Lung microvascular endothelial cell (primary cell): ENCODE results near the gene POLA1. TPM values are rescaled to one million over a fixed set of nuclear protein-coding genes. Genes with fewer than 3 reads are reported as not detected.
A peak's percentile ranks its signal among the peaks of the same experiment; 100 is the strongest.

Experiments used
- DNase-seq, 2 donors: peaks; one replicate each; pipeline versions ENCODE4 v3.0.0 to v3.0.0-alpha.2; 2010; ENCODE audit warnings: low read depth in 2 of 2
- total RNA-seq: library from RNA; depleted of rRNA; stranded (reverse); fragments of >200 nt; gene quantifications from 2 replicates; pipeline ENCODE4 v1.2.1, GENCODE V29; 2014

The POLA1 gene
- total RNA-seq, 1 donor from 2014 or later: 10.7 TPM

GRCh38 chrX:24874604-24875247 is 181.0 kb downstream of the POLA1 start:
- DNase-seq: no peak

DNA sequence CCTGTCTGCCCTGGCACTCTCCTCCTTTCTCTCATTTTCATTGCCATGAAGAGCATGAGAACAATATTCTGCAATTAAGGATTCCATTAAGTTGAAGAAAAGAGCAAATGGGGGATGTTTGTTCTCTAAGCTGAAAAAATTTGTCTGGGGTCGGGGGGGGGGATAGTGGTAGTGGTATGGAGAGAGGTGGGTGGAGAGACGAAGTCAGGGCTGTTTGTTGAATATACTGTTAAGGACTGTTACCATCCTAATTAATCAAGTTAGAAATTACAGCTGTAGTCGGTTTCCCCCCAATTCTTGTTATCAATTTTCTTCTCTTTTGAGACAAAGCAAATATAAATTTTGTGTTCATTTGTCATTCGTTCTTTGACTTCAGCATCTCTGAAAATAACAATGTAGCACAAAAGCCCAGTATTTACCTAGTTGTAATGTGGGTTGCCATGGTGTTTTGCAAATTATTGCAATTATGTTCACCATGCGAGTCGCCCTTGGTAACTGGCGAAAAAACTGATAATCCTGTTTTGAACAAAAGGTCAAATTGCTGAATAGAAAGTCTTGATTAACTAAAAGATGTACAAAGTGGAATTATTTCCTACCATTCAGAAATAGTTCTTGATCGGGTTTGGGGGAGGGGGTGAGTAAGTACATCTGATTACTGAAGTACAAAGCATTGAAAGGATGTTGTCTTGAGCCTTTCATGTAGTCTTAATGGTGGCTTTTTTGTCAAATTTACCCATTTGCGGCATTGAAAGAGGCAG is 183.0 kb downstream of the POLA1 start:
- DNase-seq: no peak

DNA sequence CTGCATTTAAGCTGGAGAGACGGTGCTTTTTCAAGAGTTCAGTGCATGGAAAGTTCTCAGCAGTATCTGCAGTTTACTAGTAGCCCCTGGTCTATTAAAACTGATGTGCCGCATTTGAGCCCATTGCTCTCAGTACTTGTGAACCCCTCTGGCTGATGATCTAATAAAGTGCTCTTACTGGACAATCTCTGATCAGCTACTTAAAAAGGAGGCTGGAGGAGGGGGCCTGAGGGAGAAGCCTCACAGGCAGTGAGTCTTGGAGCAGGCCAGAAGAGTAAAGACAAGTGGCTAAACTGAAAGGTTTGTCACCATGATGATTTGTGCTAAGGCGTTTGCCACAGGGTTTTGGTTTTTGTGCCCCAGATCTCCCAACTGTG is 183.6 kb downstream of the POLA1 start:
- no peak for DNase-seq

GRCh38 chrX:24877854-24878650 is 184.3 kb downstream of the POLA1 start:
- DNase-seq: no peak

DNA sequence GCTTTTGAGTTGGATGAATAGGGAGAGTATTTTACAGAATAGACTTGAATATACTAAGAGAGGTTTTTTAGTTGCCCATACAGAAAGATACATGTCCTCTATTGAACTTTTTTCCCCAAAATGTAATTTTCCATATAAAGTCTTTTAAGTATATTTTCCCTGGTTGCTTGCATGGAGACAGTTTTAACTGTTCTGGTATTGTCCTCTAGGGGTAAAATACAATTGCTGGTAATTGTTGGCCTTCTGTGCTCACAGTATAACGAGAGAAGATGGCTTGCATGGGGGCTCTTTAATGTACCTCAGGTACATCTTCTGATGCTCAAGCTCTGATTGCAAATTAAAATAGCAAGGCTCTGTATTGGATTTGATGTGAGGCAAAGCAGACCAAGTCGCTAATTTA is 186.0 kb downstream of the POLA1 start:
- no peak for DNase-seq

- DNase-seq: no peak
Measured at GRCh38 chrX:24886916-24887315, 193.2 kb downstream of the POLA1 start.

DNA sequence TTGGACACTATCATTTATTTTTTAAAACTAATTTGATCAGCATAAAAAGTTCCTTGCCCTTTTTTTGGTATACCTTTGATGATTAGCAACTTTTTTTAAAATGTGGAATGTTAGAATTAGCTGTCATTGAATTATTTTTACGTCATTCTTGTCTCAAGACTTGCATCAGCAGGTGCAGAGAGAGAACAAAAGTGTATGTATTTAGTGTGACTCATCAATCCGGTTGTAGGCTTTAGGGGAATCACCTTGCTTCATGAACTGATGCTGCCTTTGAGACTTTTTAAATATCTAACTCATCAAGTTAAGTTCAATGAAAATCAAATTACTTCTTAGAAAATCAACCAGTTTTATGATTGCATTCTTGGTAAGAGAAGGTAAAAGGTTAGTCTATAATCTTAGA is 197.0 kb downstream of the POLA1 start:
- DNase-seq: peak in 1 of 2 donors; percentile 5

DNA sequence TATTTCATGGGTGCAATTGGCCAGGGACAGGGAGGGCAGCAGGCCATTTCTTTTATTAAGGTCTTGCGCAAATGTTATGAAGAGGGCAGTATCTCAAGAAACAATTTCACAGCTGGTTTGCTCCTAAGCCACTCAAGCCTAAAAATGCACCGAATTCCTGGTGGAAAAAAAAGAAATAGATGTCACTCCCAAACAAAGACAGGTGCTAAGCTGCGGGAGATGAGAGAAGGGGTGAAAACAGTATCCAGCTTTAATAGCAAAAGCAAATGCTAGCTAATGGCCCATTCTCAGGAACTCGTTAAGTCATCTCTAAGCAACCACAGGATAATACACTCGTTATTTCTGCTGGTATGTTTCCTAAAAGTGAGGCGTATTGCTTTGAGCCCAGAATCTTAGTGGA is 205.7 kb downstream of the POLA1 start:
- no peak for DNase-seq

DNA sequence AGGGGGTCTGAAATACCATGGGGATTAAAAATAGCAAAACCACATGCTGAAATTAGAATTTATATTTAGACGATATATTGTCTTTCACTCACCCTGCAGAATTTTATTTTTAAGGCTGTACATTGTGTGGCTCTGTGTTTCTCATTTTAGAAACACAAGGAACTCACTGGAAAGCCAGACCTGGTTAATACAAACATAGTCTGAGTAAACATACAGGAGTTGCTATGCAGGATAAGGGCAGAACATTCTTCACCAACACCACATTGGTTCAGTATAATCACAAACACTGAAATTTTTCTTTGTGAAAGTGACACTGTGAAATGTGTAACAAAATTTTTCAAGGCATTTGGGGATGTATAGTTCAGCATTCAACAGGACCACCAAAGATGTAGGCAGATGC is 206.5 kb downstream of the POLA1 start:
- DNase-seq: no peak

- peak in 1 of 2 donors; percentile 50 for DNase-seq
Measured at GRCh38 chrX:24902806-24903205, 209.1 kb downstream of the POLA1 start.

DNA sequence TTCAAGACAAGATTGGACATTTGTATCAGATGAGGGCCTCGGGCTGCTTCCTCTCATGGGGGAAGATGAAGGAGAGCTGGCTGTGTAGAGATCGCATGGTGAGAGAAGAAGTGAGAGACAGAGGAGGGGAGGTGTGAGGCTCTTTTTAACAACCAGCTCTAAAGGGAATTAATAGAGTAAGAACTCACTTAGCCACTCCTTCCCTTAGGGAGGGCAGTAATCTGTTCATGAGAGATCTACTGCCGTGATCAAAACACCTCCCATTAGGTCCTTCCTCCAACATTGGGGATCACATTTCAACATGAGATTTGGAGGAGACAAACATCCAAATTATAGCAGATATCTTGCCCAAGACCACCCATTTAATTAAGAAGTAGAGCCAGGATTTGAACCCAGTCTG is 225.0 kb downstream of the POLA1 start:
- no peak for DNase-seq

GRCh38 chrX:24920769-24921168 is 227.1 kb downstream of the POLA1 start:
- no peak for DNase-seq

GRCh38 chrX:24925430-24925829 is 231.7 kb downstream of the POLA1 start:
- peak; percentile 2 to 12 for DNase-seq

- no peak for DNase-seq
Measured at GRCh38 chrX:24927372-24927771, 233.7 kb downstream of the POLA1 start.

DNA sequence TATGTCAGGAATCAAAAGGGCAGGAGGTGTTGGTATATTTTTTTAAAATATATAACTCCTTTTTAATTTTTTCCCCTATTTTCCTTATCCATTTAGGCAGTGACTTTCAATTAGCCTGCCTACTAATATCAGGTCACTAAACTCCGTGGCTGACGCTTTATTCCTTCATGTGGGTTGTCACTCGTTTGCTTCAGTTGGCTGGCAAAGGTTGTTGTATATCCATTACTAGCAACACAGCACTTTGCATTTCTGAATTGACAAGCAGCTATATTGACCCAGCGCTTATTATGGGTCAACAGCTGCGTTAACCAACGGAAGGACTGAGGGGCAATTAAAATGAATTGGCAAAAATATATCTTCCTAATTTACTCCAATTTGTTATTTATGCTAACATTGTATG is 234.4 kb downstream of the POLA1 start:
- no peak for DNase-seq

GRCh38 chrX:24934279-24934678 is 240.6 kb downstream of the POLA1 start:
- no peak for DNase-seq

- no peak for DNase-seq
Measured at GRCh38 chrX:24945009-24945408, 251.3 kb downstream of the POLA1 start.

DNA sequence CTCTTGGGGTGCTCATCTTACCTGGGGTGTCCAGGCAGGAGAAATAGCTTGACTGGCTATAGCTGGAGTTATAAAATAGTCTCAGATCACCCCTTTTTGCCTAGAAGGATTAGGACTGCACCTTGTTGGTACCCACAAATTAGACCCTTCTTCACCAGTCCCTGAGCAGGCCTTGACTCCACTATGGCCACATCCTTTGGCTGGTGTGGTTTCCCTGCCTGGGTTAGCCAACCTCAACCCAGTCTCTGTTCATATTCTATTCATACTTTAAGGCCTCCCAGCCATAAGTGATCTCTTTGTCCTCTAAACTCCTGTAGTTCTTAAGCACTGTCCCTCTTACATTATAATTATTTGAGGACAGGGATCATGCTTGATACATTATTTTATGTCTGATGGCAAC is 252.7 kb downstream of the POLA1 start:
- no peak for DNase-seq

DNA sequence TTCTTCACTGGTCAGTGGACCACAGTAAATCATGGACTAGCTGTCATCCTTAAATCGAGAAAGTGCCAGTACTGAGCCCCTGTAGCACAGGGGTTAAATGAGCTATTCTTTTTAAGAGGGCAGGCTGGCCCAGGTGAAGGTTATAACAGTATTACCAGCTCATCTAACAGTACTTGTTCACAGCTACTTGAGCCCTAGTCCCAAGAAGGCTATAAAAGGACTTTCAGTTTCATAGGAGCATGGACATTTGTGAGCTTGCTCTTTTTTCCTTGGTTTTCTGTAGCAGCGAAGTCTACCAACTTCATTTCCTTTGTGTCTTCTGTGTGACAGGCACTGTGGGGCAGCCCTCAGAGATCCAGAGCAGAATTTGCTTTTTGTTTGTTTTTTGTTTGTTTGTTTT is 261.0 kb downstream of the POLA1 start:
- no peak for DNase-seq

DNA sequence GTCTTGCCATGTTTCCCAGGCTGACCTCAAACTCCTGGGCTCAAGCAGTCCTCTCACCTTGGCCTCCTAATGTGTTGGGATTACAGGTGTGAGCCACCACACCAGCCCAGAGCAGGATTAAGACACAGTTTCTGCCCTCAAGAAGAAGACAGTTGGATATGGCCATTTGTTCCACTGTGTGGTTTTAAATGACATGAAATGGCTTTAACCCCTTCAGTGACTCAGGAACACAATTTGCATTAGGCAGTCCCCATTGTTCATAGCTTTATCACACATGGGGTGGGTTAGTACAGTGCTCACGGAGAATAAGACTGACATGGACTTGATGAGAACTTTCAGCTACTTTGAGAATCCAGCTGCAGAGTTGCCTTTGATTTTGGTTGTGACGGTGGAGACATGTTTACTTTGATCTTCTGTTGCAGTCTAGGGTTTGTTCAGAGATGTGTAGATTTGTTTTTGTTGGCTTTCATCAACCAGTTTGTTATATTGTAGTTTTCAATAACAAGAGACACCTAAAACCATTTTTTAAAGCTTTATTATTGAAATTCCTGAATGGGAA is 261.7 kb downstream of the POLA1 start:
- no peak for DNase-seq

DNA sequence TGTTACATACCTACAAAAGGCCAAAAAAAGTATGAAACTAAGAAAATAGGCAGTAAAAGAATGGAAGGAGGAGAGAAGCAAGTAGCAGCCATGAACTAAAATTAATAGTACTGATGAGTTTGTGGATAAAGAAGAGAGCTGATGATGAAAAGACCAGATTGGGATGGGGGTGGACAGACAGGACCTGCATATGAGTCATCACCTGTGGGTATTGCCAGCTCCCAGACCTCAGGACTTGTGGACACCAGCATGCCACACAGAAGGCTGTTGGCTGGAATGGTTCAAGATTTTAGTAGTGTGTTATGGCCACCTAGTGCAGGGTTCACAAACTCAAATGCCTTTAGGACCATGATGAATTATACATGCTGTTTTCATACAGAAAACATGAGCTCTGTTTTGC is 263.1 kb downstream of the POLA1 start:
- DNase-seq: no peak

GRCh38 chrX:24961809-24962208 is 268.1 kb downstream of the POLA1 start:
- DNase-seq: no peak
